Nephron progenitor cell (in vitro differentiated cells): ENCODE measurements around the gene APOB.

Experiments used
- DNase-seq: peaks from one replicate; pipeline ENCODE4 v3.0.0; 2021
- H3K27ac Mint-ChIP-seq: 2 replicates; pipeline ENCODE4 v1.8.0; 2021; ENCODE audit warnings: mild to moderate bottlenecking, moderate library complexity, mixed read lengths
- H3K27me3 Mint-ChIP-seq: 2 replicates; pipeline ENCODE4 v1.8.0; 2021; ENCODE audit warnings: mild to moderate bottlenecking, low read depth, mixed read lengths; ENCODE audit not compliant: poor library complexity
- H3K36me3 Mint-ChIP-seq: 2 replicates; pipeline ENCODE4 v1.8.0; 2021; ENCODE audit warnings: low read depth, mixed read lengths
- H3K4me1 Mint-ChIP-seq: 2 replicates; pipeline ENCODE4 v1.8.0; 2021; ENCODE audit warnings: mixed read lengths
- H3K4me3 Mint-ChIP-seq: 2 replicates; pipeline ENCODE4 v1.8.0; 2021; ENCODE audit warnings: mild to moderate bottlenecking, moderate library complexity, mixed read lengths
- H3K9me3 Mint-ChIP-seq: 2 replicates; pipeline ENCODE4 v1.8.0; 2021; ENCODE audit warnings: mild to moderate bottlenecking, moderate library complexity, mixed read lengths
- CTCF ChIP-seq: fragments of 200-600 bp; sonication (generic); IDR thresholded peaks from 2 replicates; pipeline ENCODE4 v1.5.0; 2021; ENCODE audit warnings: antibody characterized with exemption

Gene APOB

GRCh38 chr2:21005700-21006422 is 38.0 kb downstream of the APOB start:
- Mint-ChIP-seq H3K27ac (no peak overlapping the region), H3K27me3 (peaks cover 14% of the 10 kb centered on the region), H3K9me3 (no peaks in the 10 kb centered on the region), H3K36me3 (no peaks in the 10 kb centered on the region), H3K4me3 (no peak overlapping the region), H3K4me1 (no peaks in the 10 kb centered on the region)
- no peak for DNase-seq
- no peak for TF ChIP-seq CTCF

- Mint-ChIP-seq H3K27ac (no peak overlapping the region), H3K4me3 (no peak overlapping the region), H3K27me3 (peaks cover 14% of the 10 kb centered on the region), H3K4me1 (no peaks in the 10 kb centered on the region), H3K36me3 (no peaks in the 10 kb centered on the region), H3K9me3 (no peaks in the 10 kb centered on the region)
- no peak for DNase-seq
- TF ChIP-seq CTCF: no peak
These were observed 38.7 kb downstream of the APOB start for GRCh38 chr2:21005111-21005699.

GRCh38 chr2:21004181-21004572 is 39.7 kb downstream of the APOB start:
- H3K4me3 Mint-ChIP-seq: no peak overlapping the region
- no peaks in the 10 kb centered on the region for H3K36me3 Mint-ChIP-seq
- H3K4me1 Mint-ChIP-seq: no peaks in the 10 kb centered on the region
- no peak for DNase-seq
- peaks cover 11% of the 10 kb centered on the region for H3K27me3 Mint-ChIP-seq
- H3K27ac Mint-ChIP-seq: no peak overlapping the region
- no peaks in the 10 kb centered on the region for H3K9me3 Mint-ChIP-seq
- no peak for TF ChIP-seq CTCF

GRCh38 chr2:21003572-21004180 is 40.2 kb downstream of the APOB start:
- peaks cover 9% of the 10 kb centered on the region for H3K27me3 Mint-ChIP-seq
- no peak overlapping the region for H3K27ac Mint-ChIP-seq
- TF ChIP-seq CTCF: no peak
- no peaks in the 10 kb centered on the region for H3K9me3 Mint-ChIP-seq
- H3K36me3 Mint-ChIP-seq: no peaks in the 10 kb centered on the region
- no peaks in the 10 kb centered on the region for H3K4me1 Mint-ChIP-seq
- no peak for DNase-seq
- H3K4me3 Mint-ChIP-seq: no peak overlapping the region

- H3K9me3 Mint-ChIP-seq: no peaks in the 10 kb centered on the region
- peaks cover 4% of the 10 kb centered on the region for H3K27me3 Mint-ChIP-seq
- no peaks in the 10 kb centered on the region for H3K36me3 Mint-ChIP-seq
These were observed 41.1 kb downstream of the APOB start for GRCh38 chr2:21002814-21003192.

More at GRCh38 chr2:21002814-21003192, 41.1 kb downstream of the APOB start:
- H3K4me3 Mint-ChIP-seq: no peak overlapping the region
- no peaks in the 10 kb centered on the region for H3K4me1 Mint-ChIP-seq
- H3K27ac Mint-ChIP-seq: no peak overlapping the region
- TF ChIP-seq CTCF: no peak
- DNase-seq: no peak
